ENCODE data around the gene ARL13A. TPM values are rescaled to one million over a fixed set of nuclear protein-coding genes. Genes with fewer than 3 reads are reported as not detected.

The ARL13A gene
- total RNA-seq, 1 experiment from 2014 or later, result not detected

- Histone ChIP-seq H3K27me3 (replicated peaks; ENCODE audit: control insufficient read depth, insufficient read depth, low read length) (no peaks in the 10 kb centered on the region), H3K4me1 (no peaks in the 10 kb centered on the region), H3K36me3 (ENCODE audit: control insufficient read depth, insufficient read depth, low read length) (no peaks in the 10 kb centered on the region), H3K4me3 (ENCODE audit: low read depth, low read length) (no peak overlapping the region), H3K9me3 (no peaks in the 10 kb centered on the region)
- no peak overlapping the region for H3K27ac Mint-ChIP-seq (ENCODE audit: unreplicated experiment)
- ChIA-PET POLR2A (no interaction called here), CTCF (no interaction called here)
- no peaks in the 10 kb centered on the region for H3K9me3 Mint-ChIP-seq (ENCODE audit: unreplicated experiment)
- H3K4me1 Mint-ChIP-seq (ENCODE audit: low read depth, unreplicated experiment), result peaks cover 6% of the 10 kb centered on the region
- BruUV-seq (replicated peaks), result no TSS peak
- no peaks in the 10 kb centered on the region for H3K27me3 Mint-ChIP-seq (ENCODE audit: insufficient read depth, unreplicated experiment)
- no peak for TF ChIP-seq CTCF (IDR thresholded peaks at IDR 0.05; ENCODE audit: insufficient read depth in 1 of 2, low read depth in 1 of 2, low read length in 1 of 2, severe bottlenecking in 1 of 2, unreplicated experiment in 1 of 2)
- H3K36me3 Mint-ChIP-seq (ENCODE audit: insufficient read depth, unreplicated experiment), result no peaks in the 10 kb centered on the region
- DNase-seq, result no peak
- intact Hi-C loops (cut with micrococcal nuclease; ENCODE audit: unreplicated experiment), result no loop called here
- no peak overlapping the region for H3K4me3 Mint-ChIP-seq (ENCODE audit: unreplicated experiment)
These were observed 5.7 kb downstream of the ARL13A start for GRCh38 chrX:100975212-100975611.

- H3K9me3 Mint-ChIP-seq (ENCODE audit: unreplicated experiment), result no peaks in the 10 kb centered on the region
- H3K4me1 Mint-ChIP-seq (ENCODE audit: low read depth, unreplicated experiment), result peaks cover 6% of the 10 kb centered on the region
- TF ChIP-seq CTCF (IDR thresholded peaks at IDR 0.05; ENCODE audit: insufficient read depth in 1 of 2, low read depth in 1 of 2, low read length in 1 of 2, severe bottlenecking in 1 of 2, unreplicated experiment in 1 of 2), result no peak
- H3K9me3 ChIP-seq, result no peaks in the 10 kb centered on the region
- ChIA-PET POLR2A (no interaction called here), CTCF (no interaction called here)
- intact Hi-C loops (cut with micrococcal nuclease; ENCODE audit: unreplicated experiment), result no loop called here
- no peaks in the 10 kb centered on the region for H3K27me3 ChIP-seq (replicated peaks; ENCODE audit: control insufficient read depth, insufficient read depth, low read length)
- no TSS peak for BruUV-seq (replicated peaks)
- no peaks in the 10 kb centered on the region for H3K36me3 ChIP-seq (ENCODE audit: control insufficient read depth, insufficient read depth, low read length)
- no peak overlapping the region for H3K4me3 ChIP-seq (ENCODE audit: low read depth, low read length)
- no peaks in the 10 kb centered on the region for H3K36me3 Mint-ChIP-seq (ENCODE audit: insufficient read depth, unreplicated experiment)
- no peak overlapping the region for H3K4me3 Mint-ChIP-seq (ENCODE audit: unreplicated experiment)
- no peaks in the 10 kb centered on the region for H3K27me3 Mint-ChIP-seq (ENCODE audit: insufficient read depth, unreplicated experiment)
- H3K27ac Mint-ChIP-seq (ENCODE audit: unreplicated experiment), result no peak overlapping the region
- no peaks in the 10 kb centered on the region for H3K4me1 ChIP-seq
- DNase-seq, result no peak
These were observed 6.7 kb downstream of the ARL13A start for GRCh38 chrX:100976211-100976610.

- Histone ChIP-seq H3K9me3 (no peaks in the 10 kb centered on the region), H3K36me3 (ENCODE audit: control insufficient read depth, insufficient read depth, low read length) (no peaks in the 10 kb centered on the region), H3K4me1 (no peaks in the 10 kb centered on the region), H3K4me3 (ENCODE audit: low read depth, low read length) (no peak overlapping the region), H3K27me3 (replicated peaks; ENCODE audit: control insufficient read depth, insufficient read depth, low read length) (no peaks in the 10 kb centered on the region)
- POLR2A ChIA-PET, result no interaction called here
- Mint-ChIP-seq H3K9me3 (ENCODE audit: unreplicated experiment) (no peaks in the 10 kb centered on the region), H3K27ac (ENCODE audit: unreplicated experiment) (no peak overlapping the region), H3K27me3 (ENCODE audit: insufficient read depth, unreplicated experiment) (no peaks in the 10 kb centered on the region), H3K36me3 (ENCODE audit: insufficient read depth, unreplicated experiment) (no peaks in the 10 kb centered on the region), H3K4me3 (ENCODE audit: unreplicated experiment) (no peak overlapping the region), H3K4me1 (ENCODE audit: low read depth, unreplicated experiment) (peaks cover 6% of the 10 kb centered on the region)
- CTCF ChIA-PET, result no interaction called here
- intact Hi-C loops (cut with micrococcal nuclease; ENCODE audit: unreplicated experiment), result no loop called here
- TF ChIP-seq CTCF (IDR thresholded peaks at IDR 0.05; ENCODE audit: insufficient read depth in 1 of 2, low read depth in 1 of 2, low read length in 1 of 2, severe bottlenecking in 1 of 2, unreplicated experiment in 1 of 2), result no peak
- BruUV-seq (replicated peaks), result no TSS peak
- DNase-seq, result no peak
These were observed 10.5 kb downstream of the ARL13A start for GRCh38 chrX:100979881-100980607.

Measured in Caco-2 (cell line).